ENCODE data around the gene GALNT10. TPM values are rescaled to one million over a fixed set of nuclear protein-coding genes. Genes with fewer than 3 reads are reported as not detected.

The GALNT10 gene
- total and polyA plus RNA-seq, 2 of the 4 experiments (the other 2 are of a cell fraction), result 46.2 to 67.0 TPM

DNA sequence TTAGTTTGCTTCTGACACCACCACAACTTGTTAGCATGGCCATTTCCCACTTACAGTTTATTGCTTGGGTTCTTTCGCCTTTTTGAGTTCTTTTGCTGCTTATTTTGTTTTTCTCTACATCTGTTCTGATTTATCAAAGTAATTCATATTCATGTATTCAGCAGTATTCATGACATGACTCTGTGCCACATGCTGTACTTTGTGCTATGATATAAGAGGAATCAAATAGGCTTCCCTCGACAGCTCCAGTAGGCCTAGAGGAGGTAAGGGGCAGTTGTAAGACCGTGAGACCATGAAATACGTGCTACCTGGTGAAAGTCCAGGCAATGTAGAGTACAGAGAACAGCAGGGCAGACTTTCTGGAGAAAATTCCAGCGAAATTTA, 144.5 kb downstream of the GALNT10 start:
- dilution Hi-C loops (cut with HindIII; ENCODE audit: low sequenced_read_pairs, unreplicated experiment) (no loop called here), intact Hi-C loops (cut with micrococcal nuclease) (no loop called here), in situ Hi-C loops (cut with MboI; ENCODE audit: low sequenced_read_pairs) (no loop called here)
- no peaks in the 10 kb centered on the region for H3K9me3 ChIP-seq (ENCODE audit: control insufficient read depth, insufficient read depth, low read length)
- no peaks in the 10 kb centered on the region for H4K20me1 ChIP-seq (ENCODE audit: insufficient read depth, low read length)
- no peak overlapping the region for H3K23ac ChIP-seq (ENCODE audit: low read depth, low read length)
- H2BK5ac ChIP-seq (ENCODE audit: low read depth, low read length, poor library complexity, severe bottlenecking), result no peak overlapping the region
- ChIA-PET POLR2A (ENCODE audit: unreplicated experiment) (no interaction called here), CTCF (interaction anchor here (1.5 kb wide), 1 partner anchor 138 kb away, joined by 6 read pairs; no protein-coding TSS in a partner anchor)
- no peak overlapping the region for H2AK5ac ChIP-seq (ENCODE audit: low read depth, low read length)
- H3K4me2 ChIP-seq (ENCODE audit: low read depth, low read length), result no peak overlapping the region
- H3K4me1 ChIP-seq (ENCODE audit: control insufficient read depth, insufficient read depth, low read length), result peaks cover 6% of the 10 kb centered on the region; the same call in 1 of the 2 replicates
- no peak overlapping the region for H4K91ac ChIP-seq (ENCODE audit: insufficient read depth, low read depth, low read length)
- TF ChIP-seq RAD21 (IDR thresholded peaks at IDR 0.05; ENCODE audit: low read length) (no peak), RCOR1 (IDR thresholded peaks at IDR 0.05; ENCODE audit: insufficient replicate concordance, low read length) (no peak), CEBPB (IDR thresholded peaks at IDR 0.05; ENCODE audit: low read depth, low read length) (no peak), BHLHE40 (IDR thresholded peaks at IDR 0.05; ENCODE audit: low read depth, low read length) (no peak), MAZ (IDR thresholded peaks at IDR 0.05; ENCODE audit: borderline replicate concordance, low read depth, low read length) (no peak), POLR2A (IDR thresholded peaks at IDR 0.05; ENCODE audit: low read depth, low read length) (no peak), RFX5 (IDR thresholded peaks at IDR 0.05; ENCODE audit: low read depth, low read length) (no peak), MAFK (IDR thresholded peaks at IDR 0.05; ENCODE audit: low read depth, low read length) (no peak), SMC3 (IDR thresholded peaks at IDR 0.05; ENCODE audit: low read depth, low read length) (no peak), NFE2L2 (IDR thresholded peaks at IDR 0.05; ENCODE audit: low read depth, low read length) (no peak)
- TF ChIP-seq, protein P1, sequence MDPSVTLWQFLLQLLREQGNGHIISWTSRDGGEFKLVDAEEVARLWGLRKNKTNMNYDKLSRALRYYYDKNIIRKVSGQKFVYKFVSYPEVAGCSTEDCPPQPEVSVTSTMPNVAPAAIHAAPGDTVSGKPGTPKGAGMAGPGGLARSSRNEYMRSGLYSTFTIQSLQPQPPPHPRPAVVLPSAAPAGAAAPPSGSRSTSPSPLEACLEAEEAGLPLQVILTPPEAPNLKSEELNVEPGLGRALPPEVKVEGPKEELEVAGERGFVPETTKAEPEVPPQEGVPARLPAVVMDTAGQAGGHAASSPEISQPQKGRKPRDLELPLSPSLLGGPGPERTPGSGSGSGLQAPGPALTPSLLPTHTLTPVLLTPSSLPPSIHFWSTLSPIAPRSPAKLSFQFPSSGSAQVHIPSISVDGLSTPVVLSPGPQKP (IDR thresholded peaks at IDR 0.05; ENCODE audit: borderline replicate concordance, low read depth, low read length), result no peak
- TF ChIP-seq, protein P2, sequence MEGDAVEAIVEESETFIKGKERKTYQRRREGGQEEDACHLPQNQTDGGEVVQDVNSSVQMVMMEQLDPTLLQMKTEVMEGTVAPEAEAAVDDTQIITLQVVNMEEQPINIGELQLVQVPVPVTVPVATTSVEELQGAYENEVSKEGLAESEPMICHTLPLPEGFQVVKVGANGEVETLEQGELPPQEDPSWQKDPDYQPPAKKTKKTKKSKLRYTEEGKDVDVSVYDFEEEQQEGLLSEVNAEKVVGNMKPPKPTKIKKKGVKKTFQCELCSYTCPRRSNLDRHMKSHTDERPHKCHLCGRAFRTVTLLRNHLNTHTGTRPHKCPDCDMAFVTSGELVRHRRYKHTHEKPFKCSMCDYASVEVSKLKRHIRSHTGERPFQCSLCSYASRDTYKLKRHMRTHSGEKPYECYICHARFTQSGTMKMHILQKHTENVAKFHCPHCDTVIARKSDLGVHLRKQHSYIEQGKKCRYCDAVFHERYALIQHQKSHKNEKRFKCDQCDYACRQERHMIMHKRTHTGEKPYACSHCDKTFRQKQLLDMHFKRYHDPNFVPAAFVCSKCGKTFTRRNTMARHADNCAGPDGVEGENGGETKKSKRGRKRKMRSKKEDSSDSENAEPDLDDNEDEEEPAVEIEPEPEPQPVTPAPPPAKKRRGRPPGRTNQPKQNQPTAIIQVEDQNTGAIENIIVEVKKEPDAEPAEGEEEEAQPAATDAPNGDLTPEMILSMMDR (conservative IDR thresholded peaks at IDR 0.05; ENCODE audit: low read depth, low read length), result no peak
- TF ChIP-seq, protein P3, sequence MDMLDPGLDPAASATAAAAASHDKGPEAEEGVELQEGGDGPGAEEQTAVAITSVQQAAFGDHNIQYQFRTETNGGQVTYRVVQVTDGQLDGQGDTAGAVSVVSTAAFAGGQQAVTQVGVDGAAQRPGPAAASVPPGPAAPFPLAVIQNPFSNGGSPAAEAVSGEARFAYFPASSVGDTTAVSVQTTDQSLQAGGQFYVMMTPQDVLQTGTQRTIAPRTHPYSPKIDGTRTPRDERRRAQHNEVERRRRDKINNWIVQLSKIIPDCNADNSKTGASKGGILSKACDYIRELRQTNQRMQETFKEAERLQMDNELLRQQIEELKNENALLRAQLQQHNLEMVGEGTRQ (IDR thresholded peaks at IDR 0.05; ENCODE audit: low read depth, low read length), result no peak
- H3K4me3 ChIP-seq (ENCODE audit: insufficient read depth, low read depth, low read length), result no peak overlapping the region
- H3K14ac ChIP-seq (replicated peaks; ENCODE audit: low read depth, low read length), result no peak overlapping the region
- no peak overlapping the region for H3K9ac ChIP-seq (ENCODE audit: low read depth, low read length)
- H3K79me1 ChIP-seq (ENCODE audit: low read depth in 1 of 2, low read length in 2 of 2), result peaks cover 10 to 24% of the 10 kb centered on the region in 2 experiments
- no peak overlapping the region for H2BK120ac ChIP-seq (ENCODE audit: low read depth, low read length)
- ATAC-seq (ENCODE audit: low read depth) (no peak), DNase-seq (no peak)
- peaks cover 16% of the 10 kb centered on the region for H3K36me3 ChIP-seq (ENCODE audit: control insufficient read depth, insufficient read depth, low read length)
- H2BK20ac ChIP-seq (ENCODE audit: low read depth, low read length), result no peak overlapping the region
- H2BK15ac ChIP-seq (ENCODE audit: low read depth, low read length), result no peak overlapping the region
- WGBS, 2 experiments (ENCODE audit: extremely low coverage in 2 of 2, insufficient read length in 1 of 2), result 81% methylated on average over 3 of the region's 5 CpGs; no CpG with 5 or more reads in 1 of the 2 experiments
- no TSS peak for BruUV-seq (replicated peaks)
- no peak overlapping the region for H3K27ac ChIP-seq (ENCODE audit: insufficient read depth, low read length)
- H3K18ac ChIP-seq (ENCODE audit: low read depth, low read length), result no peak overlapping the region
- H3K4ac ChIP-seq (ENCODE audit: low read depth, low read length), result no peak overlapping the region
- peaks cover 11% of the 10 kb centered on the region for H3K9me1 ChIP-seq (ENCODE audit: insufficient read depth, low read length)
- H2AFZ ChIP-seq (replicated peaks; ENCODE audit: low read length, poor library complexity), result no peak overlapping the region
- no peak overlapping the region for H4K5ac ChIP-seq (ENCODE audit: low read depth, low read length)
- H4K8ac ChIP-seq (ENCODE audit: low read depth in 2 of 2, low read length in 2 of 2), result no peak overlapping the region
- no peak overlapping the region for H2AK9ac ChIP-seq (replicated peaks; ENCODE audit: low read depth, low read length, poor library complexity)
- no peak overlapping the region for H3K56ac ChIP-seq (ENCODE audit: extremely low read depth, insufficient read depth, low read length)
- no peaks in the 10 kb centered on the region for H3K27me3 ChIP-seq (ENCODE audit: control insufficient read depth, insufficient read depth, low read length)

All from IMR-90 (cell line).